ENCODE measurements around the gene CDC123. TPM values are rescaled to one million over a fixed set of nuclear protein-coding genes. Genes with fewer than 3 reads are reported as not detected.
A peak's percentile ranks its signal among the peaks of the same experiment; 100 is the strongest.
"Not testable (repeated sequence)": the region's sequence is repeated elsewhere in the genome, so short reads cannot be mapped to it uniquely, and the experiment has no call there.

CDC123 gene
- total RNA-seq, 1 experiment from 2014 or later = 132 TPM

GRCh38 chr10:12271210-12271540 lies 75.2 kb downstream of the CDC123 start:
- Histone ChIP-seq H3K36me3 (ENCODE audit: control insufficient read depth in 1 of 2, insufficient read depth in 2 of 2, low read length in 2 of 2) (no peaks in the 10 kb centered on the region), H3K4me3 (replicated peaks in 1 of 2; ENCODE audit: low read depth in 1 of 2, low read length in 2 of 2) (peak overlapping the region; percentile 11 to 16; a peak in 2 of 4 replicates), H3K9me2 (ENCODE audit: insufficient read depth) (no peaks in the 10 kb centered on the region), H3K4me2 (ENCODE audit: low read length) (peak overlapping the region; percentile 63), H4K20me1 (ENCODE audit: insufficient read depth) (no peaks in the 10 kb centered on the region), H2AFZ (ENCODE audit: low read depth, low read length, poor library complexity, severe bottlenecking) (peak overlapping the region; percentile 84), H3K9ac (ENCODE audit: low read length) (peak overlapping the region; percentile 4; the same call in 1 of the 2 replicates), H3K4me1 (ENCODE audit: control insufficient read depth in 1 of 2, insufficient read depth in 2 of 2, low read length in 2 of 2) (peaks cover 19 to 23% of the 10 kb centered on the region in 2 experiments), H3K9me3 (ENCODE audit: control insufficient read depth in 1 of 2, insufficient read depth in 1 of 2, low read depth in 1 of 2, low read length in 2 of 2) (no peaks in the 10 kb centered on the region), H3K79me2 (ENCODE audit: insufficient read depth, low read length) (no peaks in the 10 kb centered on the region), H3K27ac (ENCODE audit: low read depth, low read length) (peak overlapping the region; percentile 59), H3K27me3 (ENCODE audit: insufficient read depth, low read length) (no peaks in the 10 kb centered on the region)
- intact Hi-C loops (cut with micrococcal nuclease) = loop anchor here (10.0 kb wide), 1 partner anchor 74 kb away; the partner anchor contains the start of gene CAMK1D
- no TSS peak for BruUV-seq (replicated peaks)
- TF ChIP-seq MAX (IDR thresholded peaks at IDR 0.05) (peak; percentile 78), CTCF (IDR thresholded peaks at IDR 0.05 in 2 of 3, conservative IDR thresholded peaks at IDR 0.05 in 1 of 3; ENCODE audit: borderline replicate concordance in 1 of 3, insufficient read depth in 1 of 3, low read depth in 2 of 3, low read length in 2 of 3) (no peak), REST (IDR thresholded peaks at IDR 0.05; ENCODE audit: low read depth) (no peak), POLR2A (IDR thresholded peaks at IDR 0.05; ENCODE audit: borderline replicate concordance, extremely low read depth, insufficient read depth, insufficient read length) (no peak), FOSL1 (IDR thresholded peaks at IDR 0.05; ENCODE audit: low read depth) (peak; percentile 0; the same call in 1 of the 2 replicates), CBX3 (IDR thresholded peaks at IDR 0.05; ENCODE audit: low read depth) (0 out of 2 replicates have a peak, but pooled peaks have one; percentile 29), RAD21 (IDR thresholded peaks at IDR 0.05; ENCODE audit: low read depth) (no peak; the same call in 1 of the 2 replicates)
- ATAC-seq (peak; percentile 48), DNase-seq (ENCODE audit: low read depth, low spot score) (no peak)
- RAD21 ChIA-PET (ENCODE audit: low non-redundant PET in 1 of 2, low total read pairs in 2 of 2, uncharacterized antibody in 2 of 2, unreplicated experiment in 2 of 2) = no interaction called here
- CTCF ChIA-PET = no interaction called here
- POLR2A ChIA-PET = no interaction called here

GRCh38 chr10:12277862-12278261 lies 81.9 kb downstream of the CDC123 start:
- H3K4me2 ChIP-seq (ENCODE audit: low read length); H3K9me2 ChIP-seq (ENCODE audit: insufficient read depth); BruUV-seq (replicated peaks); H2AFZ ChIP-seq (ENCODE audit: low read depth, low read length, poor library complexity, severe bottlenecking); DNase-seq (ENCODE audit: low read depth, low spot score); H3K9ac ChIP-seq (ENCODE audit: low read length); H3K27ac ChIP-seq (ENCODE audit: low read depth, low read length); H3K27me3 ChIP-seq (ENCODE audit: insufficient read depth, low read length); H4K20me1 ChIP-seq (ENCODE audit: insufficient read depth); H3K79me2 ChIP-seq (ENCODE audit: insufficient read depth, low read length); CTCF ChIA-PET; H3K36me3 ChIP-seq (ENCODE audit: control insufficient read depth in 1 of 2, insufficient read depth in 2 of 2, low read length in 2 of 2); H3K9me3 ChIP-seq (ENCODE audit: control insufficient read depth in 1 of 2, insufficient read depth in 1 of 2, low read depth in 1 of 2, low read length in 2 of 2); POLR2A ChIA-PET; H3K4me3 ChIP-seq (replicated peaks in 1 of 2; ENCODE audit: low read depth in 1 of 2, low read length in 2 of 2); ATAC-seq; H3K4me1 ChIP-seq (ENCODE audit: control insufficient read depth in 1 of 2, insufficient read depth in 2 of 2, low read length in 2 of 2): not testable (repeated sequence)
- intact Hi-C loops (cut with micrococcal nuclease) = loop anchor here (10.0 kb wide), 1 partner anchor 67 kb away; the partner anchor contains the start of gene CAMK1D
- RAD21 ChIA-PET (ENCODE audit: low non-redundant PET in 1 of 2, low total read pairs in 2 of 2, uncharacterized antibody in 2 of 2, unreplicated experiment in 2 of 2) = interaction anchor here in 1 of 2 experiments (0.6 kb wide), 1 partner anchor 101 kb away, joined by 3 read pairs; no protein-coding TSS in a partner anchor

All from HCT116 (cell line).